ENCODE measurements around the gene DEF6. TPM values are rescaled to one million over a fixed set of nuclear protein-coding genes. Genes with fewer than 3 reads are reported as not detected.

The DEF6 gene
- total RNA-seq, 6 donors from 2014 or later: 10.0 to 39.8 (median 23.4) TPM

GRCh38 chr6:35275744-35276260, 21.8 kb upstream of the DEF6 start:
- no peak for ATAC-seq (ENCODE audit: low FRiP score in 2 of 2)
- DNase-seq: no peak
- H3K4me1 ChIP-seq: peaks cover 0 to 8% (median 3%) of the 10 kb centered on the region in 4 donors
- H3K27me3 ChIP-seq: no peaks in the 10 kb centered on the region
- no peaks in the 10 kb centered on the region for H3K9me3 ChIP-seq
- no peak overlapping the region for H3K27ac ChIP-seq
- 70 to 81% methylated on average over 4 of the region's 4 CpGs for WGBS, 2 donors
- TF ChIP-seq CTCF (IDR thresholded peaks at IDR 0.05) (no peak), EP300 (IDR thresholded peaks at IDR 0.05) (no peak), POLR2A (IDR thresholded peaks at IDR 0.05) (no peak), POLR2AphosphoS5 (IDR thresholded peaks at IDR 0.05) (no peak)
- no peaks in the 10 kb centered on the region for H3K36me3 ChIP-seq
- no peak overlapping the region for H3K4me3 ChIP-seq

- DNase-seq: no peak
- Histone ChIP-seq H3K4me1 (peaks cover 0 to 8% (median 3%) of the 10 kb centered on the region in 4 donors), H3K27ac (no peak overlapping the region), H3K36me3 (peaks cover 4 to 26% (median 23%) of the 10 kb centered on the region in 4 donors), H3K9me3 (no peaks in the 10 kb centered on the region), H3K4me3 (no peak overlapping the region), H3K27me3 (no peaks in the 10 kb centered on the region)
- WGBS, 2 donors: 96 to 100% methylated on average over 3 of the region's 3 CpGs
- TF ChIP-seq POLR2AphosphoS5 (IDR thresholded peaks at IDR 0.05) (no peak), POLR2A (IDR thresholded peaks at IDR 0.05) (no peak), CTCF (IDR thresholded peaks at IDR 0.05) (no peak), EP300 (IDR thresholded peaks at IDR 0.05) (no peak)
- ATAC-seq (ENCODE audit: low FRiP score in 2 of 2): no peak
Observed at GRCh38 chr6:35278708-35279107, 18.9 kb upstream of the DEF6 start.

DNA sequence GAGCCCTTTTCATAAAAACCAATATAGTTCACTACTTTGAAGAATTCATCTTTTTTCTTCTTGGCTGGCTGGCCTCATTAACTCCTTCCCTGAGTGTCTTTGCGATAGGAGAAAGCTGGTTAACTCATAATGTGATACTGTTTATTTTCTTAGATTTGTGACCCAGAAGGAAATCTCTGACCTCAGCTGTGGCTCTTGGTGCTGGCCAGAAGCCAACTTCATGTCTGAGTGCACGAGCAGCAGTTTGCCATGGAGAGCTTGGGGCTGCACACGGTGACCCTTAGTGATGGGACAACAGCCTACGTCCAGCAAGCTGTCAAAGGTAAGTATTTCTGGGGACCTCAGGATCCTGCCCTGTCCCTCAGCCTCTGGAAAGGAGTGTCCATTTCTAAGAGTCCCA, 16.7 kb upstream of the DEF6 start:
- no peak for DNase-seq
- WGBS, 2 donors: 53 to 59% methylated on average over 3 to 4 of the region's 4 CpGs
- H3K27ac ChIP-seq: no peak overlapping the region
- ATAC-seq (ENCODE audit: low FRiP score in 2 of 2): no peak
- no peak overlapping the region for H3K4me3 ChIP-seq
- H3K27me3 ChIP-seq: no peaks in the 10 kb centered on the region
- peaks cover 0 to 2% (median 0%) of the 10 kb centered on the region in 4 donors for H3K4me1 ChIP-seq
- no peaks in the 10 kb centered on the region for H3K9me3 ChIP-seq
- H3K36me3 ChIP-seq: peaks cover 11 to 47% (median 33%) of the 10 kb centered on the region in 4 donors
- TF ChIP-seq POLR2AphosphoS5 (IDR thresholded peaks at IDR 0.05): no peak
- TF ChIP-seq CTCF (IDR thresholded peaks at IDR 0.05): no peak
- TF ChIP-seq POLR2A (IDR thresholded peaks at IDR 0.05): no peak

DNA sequence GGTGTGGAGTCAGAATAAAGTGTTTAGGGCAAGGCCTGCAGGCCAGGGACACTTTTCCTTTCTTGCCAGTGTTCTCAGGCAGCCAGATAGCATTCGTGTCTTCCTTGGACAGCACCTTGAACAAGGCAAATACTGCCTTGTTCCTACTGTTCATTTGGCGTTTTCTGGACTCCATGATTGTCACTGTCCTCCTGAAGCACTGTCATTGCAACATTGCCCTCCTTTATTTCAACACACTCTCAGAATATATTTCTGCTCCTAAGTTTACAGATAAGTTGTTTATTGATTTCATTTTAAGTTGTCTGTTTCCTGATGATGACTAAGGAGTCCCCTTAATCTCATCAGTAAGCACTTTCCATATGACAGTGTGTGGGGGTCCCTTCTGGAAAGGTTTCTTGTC, 15.1 kb upstream of the DEF6 start:
- TF ChIP-seq CTCF (IDR thresholded peaks at IDR 0.05): no peak
- no peak for TF ChIP-seq POLR2AphosphoS5 (IDR thresholded peaks at IDR 0.05)
- TF ChIP-seq POLR2A (IDR thresholded peaks at IDR 0.05): no peak
- no peak for TF ChIP-seq EP300 (IDR thresholded peaks at IDR 0.05)
- DNase-seq (no peak), ATAC-seq (ENCODE audit: low FRiP score in 2 of 2) (no peak)
- H3K27me3 ChIP-seq: no peaks in the 10 kb centered on the region
- H3K36me3 ChIP-seq: peaks cover 17 to 62% (median 49%) of the 10 kb centered on the region in 4 donors
- no peaks in the 10 kb centered on the region for H3K9me3 ChIP-seq
- H3K4me1 ChIP-seq: no peaks in the 10 kb centered on the region
- no peak overlapping the region for H3K4me3 ChIP-seq
- WGBS, 2 donors: 86 to 88% methylated on average over 2 of the region's 2 CpGs
- H3K27ac ChIP-seq: no peak overlapping the region

- no peaks in the 10 kb centered on the region for H3K27me3 ChIP-seq
- H3K4me1 ChIP-seq: no peaks in the 10 kb centered on the region
- ATAC-seq (ENCODE audit: low FRiP score in 2 of 2) (no peak), DNase-seq (no peak)
- no peak overlapping the region for H3K27ac ChIP-seq
- no peak overlapping the region for H3K4me3 ChIP-seq
- H3K9me3 ChIP-seq: no peaks in the 10 kb centered on the region
- H3K36me3 ChIP-seq: peaks cover 26 to 71% (median 58%) of the 10 kb centered on the region in 4 donors
- TF ChIP-seq CTCF (IDR thresholded peaks at IDR 0.05): no peak
- TF ChIP-seq POLR2AphosphoS5 (IDR thresholded peaks at IDR 0.05): no peak
- no peak for TF ChIP-seq POLR2A (IDR thresholded peaks at IDR 0.05)
- TF ChIP-seq EP300 (IDR thresholded peaks at IDR 0.05): no peak
- 97 to 98% methylated on average over 2 of the region's 2 CpGs for WGBS, 2 donors
Observed at GRCh38 chr6:35283361-35283760, 14.3 kb upstream of the DEF6 start.
